Daoy (cell line): Measurements from ENCODE around the gene NEIL3. TPM values are rescaled to one million over a fixed set of nuclear protein-coding genes. Genes with fewer than 3 reads are reported as not detected.

ENCODE experiments used
- DNase-seq: peaks from one replicate; pipeline ENCODE4 v3.0.0-alpha.2; 2015; ENCODE audit warnings: low read depth
- total RNA-seq: library from RNA; depleted of rRNA; stranded (reverse); fragments of >200 nt; shearing (Covaris generic); gene quantifications from 2 replicates; pipeline ENCODE4 v1.2.3, GENCODE V29; 2014; rRNA removed

Gene NEIL3
- total RNA-seq = 11.3 and 14.5 TPM in 2 replicates

- DNase-seq = peak; percentile 81
Observed at GRCh38 chr4:177309522-177310371, at the start of gene NEIL3. Gene NEIL3 (plus strand): TSS chr4:177309874. CDS start chr4:177309954, 80 bp downstream.

GRCh38 chr4:177263818-177264217, 45.9 kb upstream of the NEIL3 start:
- no peak for DNase-seq

DNA sequence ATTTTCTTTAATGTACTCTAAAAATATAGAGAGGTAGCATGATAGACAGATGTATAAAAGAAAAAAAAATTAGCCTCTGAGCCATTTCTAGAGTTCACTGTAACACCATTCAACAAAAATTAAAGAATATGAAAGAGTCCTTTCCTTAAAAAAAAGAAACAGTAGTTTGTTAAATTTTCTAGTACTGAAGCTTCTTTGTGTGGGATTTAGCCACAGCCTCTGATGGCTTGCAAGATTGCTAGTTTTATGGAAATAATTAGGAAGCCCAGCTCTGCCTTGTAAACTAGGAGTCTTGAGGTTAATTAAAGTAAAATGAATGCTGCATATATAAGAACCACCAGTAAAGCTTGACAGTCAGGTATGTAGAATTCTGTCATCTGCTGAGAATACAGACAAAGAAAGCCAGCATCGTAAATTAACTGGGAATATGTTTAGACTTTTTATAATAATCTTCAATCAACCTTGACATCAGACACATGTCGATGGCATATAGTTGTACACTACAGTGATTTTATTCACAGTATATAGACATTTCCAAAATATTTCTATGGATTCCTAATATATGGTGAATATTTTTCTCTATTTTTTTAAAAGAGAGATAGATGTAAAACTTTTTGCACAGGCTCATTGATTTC, 44.8 kb upstream of the NEIL3 start:
- no peak for DNase-seq

GRCh38 chr4:177265729-177266128, 43.9 kb upstream of the NEIL3 start:
- DNase-seq = no peak

- DNase-seq = no peak
Observed at GRCh38 chr4:177266506-177266905, 43.2 kb upstream of the NEIL3 start.

DNA sequence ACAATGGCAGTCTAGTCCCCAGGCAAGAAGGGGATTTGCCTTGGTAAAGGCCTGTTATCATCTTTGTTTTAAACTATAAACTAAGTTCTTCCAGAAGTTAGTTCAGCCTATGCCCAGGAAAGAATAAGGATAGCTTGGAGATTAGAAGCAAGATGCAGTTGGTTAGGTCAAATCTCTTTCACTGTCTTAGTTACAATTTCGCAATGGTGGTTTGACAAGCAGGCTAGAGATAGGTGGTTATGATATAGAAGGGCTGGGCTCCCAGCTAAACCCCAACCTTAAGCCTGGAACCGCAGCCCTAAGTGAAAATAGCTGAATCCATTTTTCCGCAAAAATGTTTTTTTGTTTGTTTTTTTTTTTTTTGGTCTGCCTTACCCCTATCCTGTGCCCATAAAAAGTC, 41.8 kb upstream of the NEIL3 start:
- no peak for DNase-seq

DNA sequence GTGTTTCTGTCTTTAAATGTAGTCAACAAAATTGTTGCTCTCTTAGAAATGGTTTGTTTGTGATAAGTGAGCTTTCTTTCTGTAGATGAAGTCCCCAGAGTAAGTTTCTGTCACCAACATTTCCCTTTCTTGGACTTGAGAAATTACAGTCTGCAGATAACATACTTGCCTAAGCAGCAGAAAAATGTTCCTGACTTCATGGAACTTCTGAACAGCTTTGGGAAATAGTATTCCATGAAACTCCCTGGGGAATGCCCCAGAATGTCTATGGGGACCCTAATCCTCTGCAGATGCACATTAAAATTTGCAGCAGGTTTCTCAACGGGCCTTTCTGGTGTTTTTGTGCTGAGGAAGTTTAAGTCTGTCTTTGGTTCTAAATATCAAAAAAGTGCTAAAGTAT, 38.6 kb upstream of the NEIL3 start:
- DNase-seq = no peak

GRCh38 chr4:177271915-177272766, 37.5 kb upstream of the NEIL3 start:
- no peak for DNase-seq

DNA sequence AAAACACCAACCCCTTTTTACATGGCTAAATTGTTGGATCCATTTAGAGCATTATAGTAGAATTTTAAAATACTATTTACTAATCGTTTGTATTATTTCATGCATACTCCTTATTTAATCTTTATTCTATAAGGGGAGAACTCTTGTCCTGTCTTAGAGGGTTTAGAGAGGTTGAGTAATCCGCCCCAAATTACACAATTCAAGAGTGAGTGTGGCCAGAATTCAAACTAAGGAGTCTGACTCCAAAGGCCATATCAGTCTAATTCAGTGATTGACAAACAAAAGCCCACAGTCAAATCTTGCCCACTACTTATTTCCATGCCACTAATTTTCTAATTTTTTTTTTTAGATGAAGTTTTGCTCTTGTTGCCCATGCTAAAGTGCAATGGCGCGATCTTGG, 33.7 kb upstream of the NEIL3 start:
- no peak for DNase-seq

DNA sequence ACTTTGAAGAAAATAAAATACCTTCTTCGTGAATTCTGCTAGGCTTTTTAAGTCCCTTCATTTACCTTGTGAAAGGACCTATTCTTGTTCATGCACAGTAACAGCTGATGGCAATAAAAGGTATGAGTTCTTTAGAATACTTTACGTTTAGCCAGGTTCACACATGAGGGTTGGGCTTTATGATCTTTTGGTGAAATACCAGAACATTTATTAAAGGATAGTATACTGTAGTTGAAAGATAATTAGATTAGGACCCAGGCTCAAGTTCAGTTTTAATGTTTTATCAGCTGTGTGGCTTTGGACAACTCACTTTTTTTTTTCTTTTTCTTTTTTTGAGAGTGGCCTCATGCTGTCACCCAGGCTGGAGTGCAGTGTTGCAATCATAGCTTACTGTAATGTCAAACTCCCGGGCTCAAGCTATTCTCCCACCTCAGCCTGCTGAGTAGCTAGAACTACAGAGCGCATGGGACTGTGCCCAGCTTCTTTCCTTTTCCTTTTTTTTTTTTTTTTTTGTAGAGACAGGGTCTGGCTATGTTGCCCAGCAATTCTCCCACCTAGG, 28.2 kb upstream of the NEIL3 start:
- DNase-seq = no peak

GRCh38 chr4:177282284-177282835, 27.3 kb upstream of the NEIL3 start:
- DNase-seq = no peak

DNA sequence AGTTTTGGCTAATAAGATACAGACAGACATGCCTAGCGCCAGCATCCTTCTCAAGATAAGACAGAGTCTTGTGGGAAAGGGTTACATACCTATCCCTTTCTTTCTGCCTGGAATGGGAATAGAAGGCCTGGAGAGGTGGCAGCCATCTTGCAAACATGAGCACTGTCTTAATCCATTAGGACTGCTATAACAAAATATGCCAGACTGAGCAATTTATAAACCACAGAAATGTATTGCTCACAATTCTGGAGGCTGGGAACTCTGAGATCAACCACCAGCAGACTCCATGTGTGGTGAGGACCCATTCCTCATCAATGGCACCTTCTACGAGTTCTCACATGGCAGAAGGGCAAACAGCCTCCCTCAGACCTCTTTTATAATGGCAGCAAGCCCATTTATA, 26.5 kb upstream of the NEIL3 start:
- peak; percentile 25 for DNase-seq

DNA sequence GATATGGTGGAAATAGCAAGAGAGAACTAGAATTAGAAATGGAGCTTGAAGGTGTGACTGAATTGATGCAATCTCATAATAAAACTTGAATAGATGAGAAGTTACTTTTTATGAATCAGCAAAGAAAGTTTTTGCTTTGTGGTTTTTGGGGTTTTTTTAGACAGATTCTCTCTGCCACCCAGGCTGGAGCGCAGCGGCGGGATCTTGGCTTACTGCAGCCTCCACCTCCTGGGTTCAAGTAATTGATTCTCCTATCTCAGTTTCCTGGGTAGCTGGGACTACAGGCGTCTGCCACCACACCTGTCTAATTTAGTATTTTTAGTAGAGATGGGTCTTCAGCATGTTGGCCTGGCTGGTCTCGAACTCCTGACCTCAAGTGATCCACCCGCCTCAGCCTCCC, 23.7 kb upstream of the NEIL3 start:
- no peak for DNase-seq

DNA sequence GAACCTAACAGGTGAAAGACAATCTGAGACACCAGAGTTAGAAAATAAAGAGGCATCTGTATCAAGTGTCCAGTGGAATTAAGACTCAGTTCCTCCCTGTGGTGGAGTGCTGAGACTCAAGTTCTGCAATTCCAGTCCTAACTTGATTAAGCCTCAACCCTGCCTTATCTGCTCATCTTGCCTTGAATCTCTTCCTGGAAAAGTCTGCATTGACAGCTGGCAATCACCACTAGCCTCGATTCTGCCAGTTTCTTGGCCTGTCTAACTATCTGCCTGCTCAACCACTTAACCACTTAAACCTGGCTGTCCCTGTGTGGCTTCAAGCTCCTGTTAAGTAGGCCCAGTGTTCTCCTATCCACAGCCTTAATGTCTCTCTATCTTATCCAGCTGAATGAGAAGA, 22.4 kb upstream of the NEIL3 start:
- DNase-seq = no peak

- DNase-seq = no peak
Observed at GRCh38 chr4:177288335-177288734, 21.3 kb upstream of the NEIL3 start.

DNA sequence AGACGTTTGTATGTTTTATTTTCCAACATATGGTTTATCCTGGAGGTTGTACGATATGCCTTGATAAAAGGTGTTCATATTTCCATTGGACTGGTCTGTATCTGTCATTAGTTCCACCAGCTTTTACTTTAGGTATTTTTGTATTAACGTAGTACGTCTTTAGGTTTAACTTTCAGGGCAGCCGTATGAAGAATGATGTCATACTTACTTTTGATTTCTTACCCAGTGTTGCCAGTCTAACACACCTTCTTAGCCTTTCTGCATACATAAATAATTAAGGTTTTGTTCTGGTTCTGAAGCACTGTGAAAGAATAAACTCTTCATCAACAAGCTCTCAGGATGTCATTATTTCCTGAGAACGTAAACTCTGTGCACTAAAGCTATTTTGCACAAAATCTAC, 18.9 kb upstream of the NEIL3 start:
- DNase-seq = no peak

GRCh38 chr4:177292171-177292570, 17.5 kb upstream of the NEIL3 start:
- no peak for DNase-seq

DNA sequence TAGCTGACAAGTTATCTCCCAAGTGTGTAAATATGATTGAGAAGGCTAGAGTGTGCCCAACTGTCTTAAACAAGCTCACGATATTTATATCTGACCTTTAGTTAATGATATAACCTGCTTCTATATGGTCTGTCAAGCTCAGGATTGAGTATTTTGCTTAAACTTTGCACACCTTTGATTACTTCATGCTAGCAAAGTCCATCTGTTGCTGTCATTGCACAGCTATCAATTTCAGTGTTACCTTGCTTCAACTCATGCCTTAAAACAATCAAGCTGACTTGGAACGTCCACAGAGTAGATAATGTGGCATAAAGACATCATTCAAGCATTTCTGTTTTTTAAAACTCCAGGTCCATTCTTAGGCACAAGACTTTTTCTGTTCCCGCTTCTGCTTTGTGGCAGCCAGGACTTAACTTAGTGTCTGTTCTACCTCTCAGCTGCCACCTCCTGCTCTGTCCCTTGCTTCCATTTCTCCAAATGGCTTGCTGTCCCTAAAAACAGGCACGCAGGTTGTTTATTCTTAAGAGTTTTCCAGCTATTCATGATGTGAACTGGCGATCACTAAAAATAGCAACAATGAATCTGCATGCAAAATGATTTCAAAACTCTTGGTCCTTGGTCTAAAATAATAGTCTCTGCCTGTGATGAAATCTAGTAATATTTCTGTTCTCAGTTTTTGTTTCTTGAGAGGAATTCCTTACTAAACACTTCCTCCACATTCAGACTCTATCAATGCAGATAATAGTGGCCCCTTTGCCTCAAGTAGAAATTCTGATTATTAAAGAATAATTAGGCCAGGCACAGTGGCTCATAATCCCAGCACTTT, 16.3 kb upstream of the NEIL3 start:
- no peak for DNase-seq

DNA sequence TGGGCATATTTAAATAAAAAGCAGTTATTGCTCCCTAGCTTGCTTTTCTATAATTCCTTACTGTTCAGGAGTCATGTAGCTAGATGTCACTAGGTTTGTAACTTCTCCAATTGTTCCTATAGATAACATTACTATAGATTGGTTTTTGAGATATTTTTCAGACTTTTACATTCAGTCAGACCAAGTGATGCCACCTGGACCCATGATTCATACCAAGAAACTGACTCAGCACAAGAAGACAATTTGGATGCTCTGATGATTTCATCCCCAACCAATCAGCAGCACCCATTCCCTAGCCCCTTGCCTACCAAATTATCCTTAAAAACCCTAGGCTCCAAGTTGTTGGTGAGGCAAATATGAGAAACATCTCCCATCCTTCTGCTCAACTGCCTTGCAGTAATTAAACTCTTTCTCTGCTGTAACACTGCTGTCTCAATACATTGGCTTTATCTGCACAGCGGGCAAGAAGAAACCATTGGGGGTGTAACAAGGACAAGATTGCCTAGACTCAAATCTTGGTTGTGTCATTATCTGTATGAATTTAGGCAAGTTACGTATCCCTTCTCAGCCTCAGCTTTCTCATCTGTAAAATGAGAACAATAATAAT, 11.8 kb upstream of the NEIL3 start:
- DNase-seq = no peak

DNA sequence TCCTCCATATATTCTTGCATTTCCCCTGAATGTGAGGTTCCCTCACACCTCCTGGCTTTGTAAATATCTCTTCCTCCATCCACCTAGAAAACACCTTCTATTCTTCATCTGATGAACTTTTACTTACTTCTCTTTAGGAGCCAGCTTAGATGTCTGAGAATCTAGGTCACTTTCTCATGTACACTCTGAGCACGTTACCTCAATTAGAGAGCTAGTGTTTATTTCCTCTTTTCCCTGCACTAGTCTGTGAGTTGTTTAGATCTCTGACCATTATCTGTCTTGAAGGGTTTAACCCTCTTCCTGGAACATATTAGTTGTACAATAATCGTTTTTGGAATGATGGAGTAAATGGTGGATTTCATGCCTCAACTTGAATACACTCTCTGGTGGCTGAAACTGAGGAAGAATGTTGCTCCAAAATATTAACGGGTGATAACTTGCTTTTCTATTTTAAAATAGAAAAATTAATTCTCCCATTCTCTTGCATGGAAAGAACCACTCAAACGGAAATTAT, 8.5 kb upstream of the NEIL3 start:
- DNase-seq = no peak
